ENCODE data around the gene EPHA2.

Gene EPHA2

GRCh38 chr1:16082283-16083038 lies 73.4 kb downstream of the EPHA2 start:
- Histone ChIP-seq H3K27me3 (ENCODE audit: control insufficient read depth, insufficient read depth, low read length, poor library complexity, severe bottlenecking) (no peaks in the 10 kb centered on the region), H3K27ac (ENCODE audit: insufficient read depth, low read depth, low read length, poor library complexity, severe bottlenecking) (no peak overlapping the region), H3K9me3 (ENCODE audit: control insufficient read depth, low read length) (no peaks in the 10 kb centered on the region), H3K4me1 (ENCODE audit: control insufficient read depth, insufficient read depth, low read length) (peaks cover 4% of the 10 kb centered on the region), H3K36me3 (ENCODE audit: control insufficient read depth, insufficient read depth, low read length) (no peaks in the 10 kb centered on the region), H3K4me3 (ENCODE audit: insufficient read depth, low read depth, low read length) (no peak overlapping the region)
- WGBS, 2 experiments, result 61 to 62% methylated on average over 9 of the region's 9 CpGs

- Histone ChIP-seq H3K27me3 (ENCODE audit: control insufficient read depth, insufficient read depth, low read length, poor library complexity, severe bottlenecking) (no peaks in the 10 kb centered on the region), H3K27ac (ENCODE audit: insufficient read depth, low read depth, low read length, poor library complexity, severe bottlenecking) (no peak overlapping the region), H3K4me3 (ENCODE audit: insufficient read depth, low read depth, low read length) (no peak overlapping the region), H3K36me3 (ENCODE audit: control insufficient read depth, insufficient read depth, low read length) (no peaks in the 10 kb centered on the region), H3K4me1 (ENCODE audit: control insufficient read depth, insufficient read depth, low read length) (peaks cover 4% of the 10 kb centered on the region), H3K9me3 (ENCODE audit: control insufficient read depth, low read length) (no peaks in the 10 kb centered on the region)
- WGBS, 2 experiments, result 88 to 93% methylated on average over 9 of the region's 9 CpGs
Observed at GRCh38 chr1:16081636-16082035, 74.2 kb downstream of the EPHA2 start.

DNA sequence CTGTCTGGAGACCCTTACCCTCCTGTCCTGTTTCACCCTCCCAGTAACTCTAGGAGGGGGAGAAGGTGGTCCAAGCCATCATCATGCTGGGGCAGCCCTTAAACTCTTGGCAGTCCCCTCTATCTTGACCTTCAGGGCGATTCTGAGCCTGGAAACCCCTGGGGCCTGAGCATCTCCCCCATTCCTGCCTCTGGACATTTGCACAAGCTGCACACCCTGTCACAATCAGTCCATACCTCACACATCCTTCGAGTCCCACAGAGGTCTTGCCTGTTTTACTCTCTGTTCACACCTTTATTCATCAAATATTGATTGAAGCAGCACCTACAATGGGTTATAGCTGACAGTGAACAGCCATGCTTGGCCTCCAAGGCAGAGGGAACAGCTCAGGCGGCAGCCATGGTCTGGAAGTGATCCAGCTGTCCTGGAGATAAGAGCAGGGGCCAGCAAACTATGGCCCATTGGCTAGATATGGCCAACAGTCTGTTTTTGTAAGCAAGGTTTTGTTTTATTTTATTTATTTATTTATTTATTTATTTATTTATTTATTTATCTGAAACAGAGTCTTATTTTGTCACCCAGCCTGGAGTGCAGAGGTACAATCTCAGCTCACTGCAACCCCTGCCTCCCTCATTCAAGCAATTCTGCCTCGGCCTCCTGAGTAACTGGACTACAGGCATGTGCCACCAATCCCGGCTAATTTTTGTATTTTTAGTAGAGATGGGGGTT lies 75.3 kb downstream of the EPHA2 start:
- Histone ChIP-seq H3K9me3 (ENCODE audit: control insufficient read depth, low read length) (no peaks in the 10 kb centered on the region), H3K4me1 (ENCODE audit: control insufficient read depth, insufficient read depth, low read length) (peaks cover 4% of the 10 kb centered on the region), H3K27ac (ENCODE audit: insufficient read depth, low read depth, low read length, poor library complexity, severe bottlenecking) (no peak overlapping the region), H3K36me3 (ENCODE audit: control insufficient read depth, insufficient read depth, low read length) (no peaks in the 10 kb centered on the region), H3K27me3 (ENCODE audit: control insufficient read depth, insufficient read depth, low read length, poor library complexity, severe bottlenecking) (peaks cover 5% of the 10 kb centered on the region), H3K4me3 (ENCODE audit: insufficient read depth, low read depth, low read length) (no peak overlapping the region)
- WGBS, 2 experiments, result 88 to 93% methylated on average over 5 of the region's 5 CpGs

GRCh38 chr1:16078925-16079656 lies 76.8 kb downstream of the EPHA2 start:
- H3K27ac ChIP-seq (ENCODE audit: insufficient read depth, low read depth, low read length, poor library complexity, severe bottlenecking), result no peak overlapping the region
- WGBS, 2 experiments, result 38 to 40% methylated on average over 10 of the region's 10 CpGs
- H3K9me3 ChIP-seq (ENCODE audit: control insufficient read depth, low read length), result no peaks in the 10 kb centered on the region

GRCh38 chr1:16077406-16078245 lies 78.2 kb downstream of the EPHA2 start:
- Histone ChIP-seq H3K27ac (ENCODE audit: insufficient read depth, low read depth, low read length, poor library complexity, severe bottlenecking) (no peak overlapping the region), H3K27me3 (ENCODE audit: control insufficient read depth, insufficient read depth, low read length, poor library complexity, severe bottlenecking) (peaks cover 33% of the 10 kb centered on the region), H3K36me3 (ENCODE audit: control insufficient read depth, insufficient read depth, low read length) (no peaks in the 10 kb centered on the region), H3K4me3 (ENCODE audit: insufficient read depth, low read depth, low read length) (no peak overlapping the region), H3K4me1 (ENCODE audit: control insufficient read depth, insufficient read depth, low read length) (peaks cover 16% of the 10 kb centered on the region), H3K9me3 (ENCODE audit: control insufficient read depth, low read length) (no peaks in the 10 kb centered on the region)
- 84 to 86% methylated on average over 12 of the region's 12 CpGs for WGBS, 2 experiments

More at GRCh38 chr1:16078925-16079656, 76.8 kb downstream of the EPHA2 start:
- Histone ChIP-seq H3K4me1 (ENCODE audit: control insufficient read depth, insufficient read depth, low read length) (peaks cover 8% of the 10 kb centered on the region), H3K27me3 (ENCODE audit: control insufficient read depth, insufficient read depth, low read length, poor library complexity, severe bottlenecking) (peaks cover 20% of the 10 kb centered on the region), H3K4me3 (ENCODE audit: insufficient read depth, low read depth, low read length) (no peak overlapping the region), H3K36me3 (ENCODE audit: control insufficient read depth, insufficient read depth, low read length) (no peaks in the 10 kb centered on the region)

DNA sequence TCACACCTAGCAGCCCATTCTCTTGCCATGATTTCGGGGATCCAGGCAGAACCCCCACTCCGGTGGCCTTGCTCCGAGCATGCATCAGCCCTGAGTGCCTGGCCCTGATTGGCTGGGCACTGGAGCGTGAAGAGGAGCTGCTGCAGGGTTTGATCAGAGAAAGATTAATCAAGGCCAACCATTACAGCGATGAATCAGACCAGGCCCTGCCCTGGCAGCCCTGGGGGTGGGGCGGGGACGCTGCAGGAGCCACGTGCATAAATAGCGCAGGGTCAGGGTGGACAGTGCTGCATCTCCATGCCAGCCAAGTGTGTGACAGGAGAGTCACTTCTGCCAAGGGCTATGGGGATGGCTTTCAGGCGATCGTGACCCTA lies 79.0 kb downstream of the EPHA2 start:
- Histone ChIP-seq H3K4me1 (ENCODE audit: control insufficient read depth, insufficient read depth, low read length) (peaks cover 22% of the 10 kb centered on the region), H3K4me3 (ENCODE audit: insufficient read depth, low read depth, low read length) (no peak overlapping the region), H3K27me3 (ENCODE audit: control insufficient read depth, insufficient read depth, low read length, poor library complexity, severe bottlenecking) (peaks cover 41% of the 10 kb centered on the region), H3K27ac (ENCODE audit: insufficient read depth, low read depth, low read length, poor library complexity, severe bottlenecking) (no peak overlapping the region), H3K9me3 (ENCODE audit: control insufficient read depth, low read length) (no peaks in the 10 kb centered on the region), H3K36me3 (ENCODE audit: control insufficient read depth, insufficient read depth, low read length) (no peaks in the 10 kb centered on the region)
- WGBS, 2 experiments, result 88 to 91% methylated on average over 11 of the region's 11 CpGs

- no peak overlapping the region for H3K4me3 ChIP-seq (ENCODE audit: insufficient read depth, low read depth, low read length)
- 80% methylated on average over 14 of the region's 14 CpGs for WGBS, 2 experiments
- peaks cover 42% of the 10 kb centered on the region for H3K27me3 ChIP-seq (ENCODE audit: control insufficient read depth, insufficient read depth, low read length, poor library complexity, severe bottlenecking)
- H3K9me3 ChIP-seq (ENCODE audit: control insufficient read depth, low read length), result no peaks in the 10 kb centered on the region
- H3K4me1 ChIP-seq (ENCODE audit: control insufficient read depth, insufficient read depth, low read length), result peaks cover 22% of the 10 kb centered on the region
- H3K27ac ChIP-seq (ENCODE audit: insufficient read depth, low read depth, low read length, poor library complexity, severe bottlenecking), result no peak overlapping the region
- no peaks in the 10 kb centered on the region for H3K36me3 ChIP-seq (ENCODE audit: control insufficient read depth, insufficient read depth, low read length)
Observed at GRCh38 chr1:16076031-16076864, 79.6 kb downstream of the EPHA2 start.

- Histone ChIP-seq H3K27me3 (ENCODE audit: control insufficient read depth, insufficient read depth, low read length, poor library complexity, severe bottlenecking) (peaks cover 42% of the 10 kb centered on the region), H3K27ac (ENCODE audit: insufficient read depth, low read depth, low read length, poor library complexity, severe bottlenecking) (no peak overlapping the region), H3K9me3 (ENCODE audit: control insufficient read depth, low read length) (no peaks in the 10 kb centered on the region), H3K4me3 (ENCODE audit: insufficient read depth, low read depth, low read length) (no peak overlapping the region), H3K4me1 (ENCODE audit: control insufficient read depth, insufficient read depth, low read length) (peaks cover 22% of the 10 kb centered on the region), H3K36me3 (ENCODE audit: control insufficient read depth, insufficient read depth, low read length) (no peaks in the 10 kb centered on the region)
- 91 to 93% methylated on average over 11 of the region's 11 CpGs for WGBS, 2 experiments
Observed at GRCh38 chr1:16075337-16076030, 80.4 kb downstream of the EPHA2 start.

Data from ectodermal cell (in vitro differentiated cells).